Measurements from ENCODE around the gene SON.
"Not testable (repeated sequence)": the region's sequence is repeated elsewhere in the genome, so short reads cannot be mapped to it uniquely, and the experiment has no call there.

The SON gene

GRCh38 chr21:33542640-33543504 lies at the start of gene SON:
Gene SON (plus strand): TSS chr21:33543038. CDS start chr21:33543093, 55 bp downstream.
- peak; percentile 96 for DNase-seq (ENCODE audit: low read depth)

GRCh38 chr21:33493756-33494155 lies 49.1 kb upstream of the SON start:
- DNase-seq (ENCODE audit: low read depth) = no peak

- no peak for DNase-seq (ENCODE audit: low read depth)
These were observed 47.1 kb upstream of the SON start for GRCh38 chr21:33495743-33496142.

- no peak for DNase-seq (ENCODE audit: low read depth)
These were observed 46.5 kb upstream of the SON start for GRCh38 chr21:33496345-33496744.

- no peak for DNase-seq (ENCODE audit: low read depth)
These were observed 37.0 kb upstream of the SON start for GRCh38 chr21:33505833-33506232.

- not testable (repeated sequence) for DNase-seq (ENCODE audit: low read depth)
These were observed 35.8 kb upstream of the SON start for GRCh38 chr21:33507003-33507402.

GRCh38 chr21:33510826-33511225 lies 32.0 kb upstream of the SON start:
- DNase-seq (ENCODE audit: low read depth) = no peak

GRCh38 chr21:33511639-33512038 lies 31.2 kb upstream of the SON start:
- no peak for DNase-seq (ENCODE audit: low read depth)

- no peak for DNase-seq (ENCODE audit: low read depth)
These were observed 30.4 kb upstream of the SON start for GRCh38 chr21:33512481-33512880.

GRCh38 chr21:33514229-33514628 lies 28.6 kb upstream of the SON start:
- no peak for DNase-seq (ENCODE audit: low read depth)

- DNase-seq (ENCODE audit: low read depth) = no peak
These were observed 23.9 kb upstream of the SON start for GRCh38 chr21:33518899-33519298.

- DNase-seq (ENCODE audit: low read depth) = no peak
These were observed 20.4 kb upstream of the SON start for GRCh38 chr21:33522297-33522952.

- DNase-seq (ENCODE audit: low read depth) = no peak
These were observed 19.9 kb upstream of the SON start for GRCh38 chr21:33522953-33523349.

GRCh38 chr21:33531007-33531406 lies 11.8 kb upstream of the SON start:
- no peak for DNase-seq (ENCODE audit: low read depth)

GRCh38 chr21:33537212-33537611 lies 5.6 kb upstream of the SON start:
- DNase-seq (ENCODE audit: low read depth) = no peak

- DNase-seq (ENCODE audit: low read depth) = no peak
These were observed 3.2 kb upstream of the SON start for GRCh38 chr21:33539616-33540015.

GRCh38 chr21:33540711-33541104 lies 2.1 kb upstream of the SON start:
- no peak for DNase-seq (ENCODE audit: low read depth)

GRCh38 chr21:33541105-33541711 lies 1.6 kb upstream of the SON start:
- DNase-seq (ENCODE audit: low read depth) = no peak

- DNase-seq (ENCODE audit: low read depth) = peak; percentile 73
These were observed 840 bp upstream of the SON start, which contains the start of gene GART for GRCh38 chr21:33541756-33542639. Gene GART (minus strand): TSS chr21:33542117. CDS start chr21:33539315, 2,802 bp downstream.

GRCh38 chr21:33543505-33544129 lies 779 bp downstream of the SON start:
- DNase-seq (ENCODE audit: low read depth) = peak; percentile 46

GRCh38 chr21:33544451-33545195 lies 1.8 kb downstream of the SON start:
- DNase-seq (ENCODE audit: low read depth) = no peak
